Ovary (tissue), 9 donors: ENCODE measurements around the gene MAGI1. TPM values are rescaled to one million over a fixed set of nuclear protein-coding genes. Genes with fewer than 3 reads are reported as not detected.

Experiments used
- DNase-seq, 5 donors: peaks; one replicate each; pipeline ENCODE4 v3.0.0-alpha.2; 2019 to 2020
- H3K27ac ChIP-seq, 2 donors: fragments of 200-600 bp; one replicate each; pipeline versions ENCODE4 v1.5.1 to v1.8.0; 2019 to 2022
- H3K27me3 ChIP-seq: fragments of 200-600 bp; one replicate; pipeline ENCODE4 v1.8.0; 2022
- H3K36me3 ChIP-seq: fragments of 200-600 bp; sonication (generic); one replicate; pipeline ENCODE4 v1.5.1; 2019
- H3K4me1 ChIP-seq: one replicate; pipeline ENCODE4 v1.8.1; 2013; ENCODE audit warnings: mild to moderate bottlenecking, moderate library complexity; ENCODE audit not compliant: insufficient read depth
- H3K4me3 ChIP-seq: fragments of 200-600 bp; sonication (generic); one replicate; pipeline ENCODE4 v1.5.1; 2017
- H3K9me3 ChIP-seq, 2 donors: fragments of 200-600 bp in 1 of 2; sonication (generic) in 1 of 2; one replicate each; pipeline versions ENCODE4 v1.5.1 to v1.8.1; 2013 to 2019; ENCODE audit warnings: mild to moderate bottlenecking in 1 of 2, moderate library complexity in 1 of 2
- EP300 ChIP-seq: sonication (generic); formaldehyde crosslinking; IDR thresholded peaks from one replicate; pipeline ENCODE4 v1.6.1; 2017; ENCODE audit warnings: antibody characterized with exemption
- POLR2A ChIP-seq: fragments of 450-650 bp; IDR thresholded peaks from one replicate; pipeline ENCODE4 v1.6.1; 2017; ENCODE audit warnings: antibody characterized with exemption, mild to moderate bottlenecking, moderate library complexity
- WGBS, 3 donors: extraction: QIAGEN DNeasy Blood & Tissue Kit in 1 of 3; methylation state at CpG; one replicate each; pipeline versions ENCODE4 v1.1.5 to v1.1.7; 2013 to 2017; 5-methylcytosine and 5-hydroxymethylcytosine counted together
- intact Hi-C, 4 donors: fragments of 100-400 bp; cut with DNase I; formaldehyde crosslinking; loops; one replicate each; pipeline versions ENCODE4 v1.11.0 to v1.15.1; 2022 to 2023
- polyA plus RNA-seq, 2 donors: library from polyadenylated mRNA; stranded (reverse); fragments of 200-250 nt in 1 of 2; fragments of 350-450 nt in 1 of 2; fragmentation: Illumina TruSeq in 1 of 2; extraction: RNeasy Lipid Tissue Mini Kit (QIAGEN cat#74804) in 1 of 2; gene quantifications; one replicate each; pipeline ENCODE4 v1.2.3, GENCODE V29; 2013 to 2014
- total RNA-seq, 7 donors: library from RNA; depleted of rRNA in 2 of 7; stranded (reverse); fragments of >200 nt in 2 of 7; fragmentation: NEBNext Ultra II Directional in 3 of 7; extraction: Animal tissue kit (Norgen Biotek cat#: 25700) in 3 of 7; gene quantifications; one replicate each; pipeline versions ENCODE4 v1.1.0 to v1.2.4, GENCODE V29; 2016 to 2023
- TF ChIP-seq, protein P1 (sequence below), 3 donors: fragments of 450-650 bp in 2 of 3; fragments of 200-600 bp in 1 of 3; IDR thresholded peaks; one replicate each; pipeline versions ENCODE4 v1.5.1 to v1.8.0; 2016 to 2022; ENCODE audit warnings: antibody characterized with exemption in 3 of 3, mild to moderate bottlenecking in 1 of 3
- donor health status: DM: no; HTN: no; CAD: no; lungs with moderate emphysema.
- donor health status: DM: no; HTN: no; CAD: no.
- donor health status: Bipolar disorder and iron deficiency.
- donor health status: DM: yes; HTN: yes; CAD: no.
- donor health status: DM: no; HTN: no; CAD: no.
- donor health status: DM: yes; HTN: yes; CAD: no.

MAGI1 gene
- total and polyA plus RNA-seq, 9 donors = 5.5 to 35.7 (median 8.7) TPM

DNA sequence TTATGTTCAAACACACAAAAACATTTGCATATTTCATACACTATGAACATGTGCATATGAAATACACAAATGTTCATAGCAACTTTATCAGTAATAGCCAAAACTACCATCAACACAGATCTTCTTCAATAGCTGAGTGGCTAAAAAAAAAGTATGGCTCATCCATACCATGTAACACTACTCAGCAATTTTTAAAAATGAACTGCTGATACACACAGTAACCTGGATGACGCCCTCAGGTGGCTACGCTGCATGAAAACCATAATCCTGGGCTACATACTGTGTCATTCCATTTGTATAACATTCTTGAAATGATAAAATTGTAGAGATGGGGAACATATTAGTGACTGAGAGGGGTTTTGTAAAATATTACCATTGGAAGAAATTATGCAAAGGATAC lies 243.6 kb downstream of the MAGI1 start:
- Histone ChIP-seq H3K4me1 (no peaks in the 10 kb centered on the region), H3K27ac (no peak overlapping the region), H3K9me3 (no peaks in the 10 kb centered on the region), H3K4me3 (no peak overlapping the region), H3K27me3 (no peaks in the 10 kb centered on the region), H3K36me3 (no peaks in the 10 kb centered on the region)
- no peak for DNase-seq
- 94 to 98% (median 98%) methylated on average over 2 of the region's 2 CpGs for WGBS, 3 donors
- no peak for TF ChIP-seq POLR2A
- no peak for TF ChIP-seq EP300
- TF ChIP-seq, protein P1, sequence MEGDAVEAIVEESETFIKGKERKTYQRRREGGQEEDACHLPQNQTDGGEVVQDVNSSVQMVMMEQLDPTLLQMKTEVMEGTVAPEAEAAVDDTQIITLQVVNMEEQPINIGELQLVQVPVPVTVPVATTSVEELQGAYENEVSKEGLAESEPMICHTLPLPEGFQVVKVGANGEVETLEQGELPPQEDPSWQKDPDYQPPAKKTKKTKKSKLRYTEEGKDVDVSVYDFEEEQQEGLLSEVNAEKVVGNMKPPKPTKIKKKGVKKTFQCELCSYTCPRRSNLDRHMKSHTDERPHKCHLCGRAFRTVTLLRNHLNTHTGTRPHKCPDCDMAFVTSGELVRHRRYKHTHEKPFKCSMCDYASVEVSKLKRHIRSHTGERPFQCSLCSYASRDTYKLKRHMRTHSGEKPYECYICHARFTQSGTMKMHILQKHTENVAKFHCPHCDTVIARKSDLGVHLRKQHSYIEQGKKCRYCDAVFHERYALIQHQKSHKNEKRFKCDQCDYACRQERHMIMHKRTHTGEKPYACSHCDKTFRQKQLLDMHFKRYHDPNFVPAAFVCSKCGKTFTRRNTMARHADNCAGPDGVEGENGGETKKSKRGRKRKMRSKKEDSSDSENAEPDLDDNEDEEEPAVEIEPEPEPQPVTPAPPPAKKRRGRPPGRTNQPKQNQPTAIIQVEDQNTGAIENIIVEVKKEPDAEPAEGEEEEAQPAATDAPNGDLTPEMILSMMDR (IDR thresholded peaks at IDR 0.05) = no peak
- intact Hi-C loops = no loop called here

DNA sequence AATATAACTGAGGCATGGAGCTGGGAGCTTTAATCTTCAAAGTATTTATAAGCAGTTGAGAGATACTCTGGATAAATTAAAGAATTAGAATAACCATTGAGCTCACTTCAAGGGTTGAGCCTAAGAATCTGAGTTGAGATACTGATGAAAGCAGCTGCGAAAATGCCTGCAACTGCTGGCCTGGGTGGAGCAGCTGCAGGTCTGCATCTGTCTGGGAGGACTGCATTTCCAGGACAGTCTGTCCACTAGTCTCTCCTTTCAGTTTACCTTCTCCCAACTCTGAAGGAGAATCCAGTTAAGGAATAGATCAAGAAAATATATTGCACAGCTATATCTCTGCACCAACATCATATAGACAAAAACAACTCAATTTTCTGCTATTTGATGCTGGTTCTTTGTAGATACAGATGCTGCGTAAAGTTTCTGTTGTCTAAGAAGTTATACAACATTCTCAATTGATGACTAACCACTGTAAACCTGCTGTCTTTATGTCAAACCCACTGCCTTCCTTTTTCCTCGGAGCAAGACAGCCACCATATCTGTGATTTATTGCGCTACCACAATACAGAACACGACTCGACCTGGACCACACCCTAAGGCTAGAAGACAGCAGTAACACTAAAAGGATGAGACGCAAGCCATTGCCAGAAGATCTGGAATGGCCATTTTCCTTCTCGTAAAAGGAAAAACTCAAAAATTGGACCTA lies 245.1 kb downstream of the MAGI1 start:
- intact Hi-C loops = no loop called here

DNA sequence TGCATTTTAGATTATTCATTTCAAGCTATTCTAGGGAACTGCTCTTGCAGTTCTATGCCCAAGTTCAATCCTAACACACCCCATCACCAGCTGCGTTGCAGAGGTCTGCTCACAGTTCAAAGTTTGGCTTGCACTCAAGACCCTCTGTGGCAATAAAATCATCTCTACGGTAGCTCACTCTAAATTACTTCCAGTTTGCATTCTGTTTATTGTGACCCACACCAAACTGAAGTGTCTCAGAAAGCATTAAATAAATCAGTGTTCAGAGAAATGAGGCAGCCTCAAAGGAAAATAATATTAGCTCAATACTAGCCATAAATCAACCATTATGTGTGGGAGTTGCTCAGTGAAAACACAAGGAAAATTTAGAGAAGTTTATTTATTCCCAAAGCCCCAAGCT lies 250.3 kb downstream of the MAGI1 start:
- H3K36me3 ChIP-seq = no peaks in the 10 kb centered on the region
- H3K27me3 ChIP-seq = no peaks in the 10 kb centered on the region
- no peak overlapping the region for H3K4me3 ChIP-seq
- WGBS, 3 donors = 30 to 40% (median 33%) methylated on average over 2 of the region's 2 CpGs
- peaks cover 12% of the 10 kb centered on the region for H3K4me1 ChIP-seq
- no peaks in the 10 kb centered on the region for H3K9me3 ChIP-seq
- H3K27ac ChIP-seq = no peak overlapping the region
- TF ChIP-seq, protein P1 (IDR thresholded peaks at IDR 0.05) = no peak
- TF ChIP-seq EP300 (no peak), POLR2A (no peak)
- no peak for DNase-seq
- intact Hi-C loops = loop anchor here in 2 of 4 donors (10.0 kb wide), 1 partner anchor 346 kb away; no protein-coding TSS in a partner anchor

More for the DNA sequence above, 245.1 kb downstream of the MAGI1 start:
- no peak overlapping the region for H3K4me3 ChIP-seq
- H3K4me1 ChIP-seq = peaks cover 5% of the 10 kb centered on the region
- H3K27me3 ChIP-seq = no peaks in the 10 kb centered on the region
- DNase-seq = no peak
- TF ChIP-seq POLR2A (no peak), EP300 (no peak)
- TF ChIP-seq, protein P1 (IDR thresholded peaks at IDR 0.05) = no peak
- H3K27ac ChIP-seq = no peak overlapping the region
- no peaks in the 10 kb centered on the region for H3K36me3 ChIP-seq
- WGBS, 3 donors = 73 to 78% (median 74%) methylated on average over 8 of the region's 8 CpGs
- H3K9me3 ChIP-seq = no peaks in the 10 kb centered on the region

DNA sequence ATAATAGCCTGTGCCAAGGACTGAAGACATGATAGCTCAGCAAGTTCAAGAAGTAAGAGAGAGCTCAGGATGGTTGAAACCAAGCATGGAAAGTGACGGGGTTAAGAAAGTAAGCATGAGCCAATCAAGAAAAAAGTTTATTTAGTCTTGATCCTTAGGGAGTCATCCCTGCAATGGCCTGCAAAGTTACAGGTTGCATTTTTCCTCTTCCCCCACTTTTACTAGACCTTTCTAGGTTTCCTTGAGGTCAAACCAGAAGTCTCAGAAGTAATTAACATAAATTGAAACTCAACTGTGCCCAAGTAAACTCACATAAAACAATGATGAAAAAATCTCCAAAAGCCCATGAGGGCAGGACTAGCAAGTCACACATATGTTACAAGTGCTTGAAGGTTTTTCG lies 250.9 kb downstream of the MAGI1 start:
- intact Hi-C loops = loop anchor here in 2 of 4 donors (10.0 kb wide), 1 partner anchor 347 kb away; no protein-coding TSS in a partner anchor
- no peak for DNase-seq
- Histone ChIP-seq H3K27ac (no peak overlapping the region), H3K4me1 (peaks cover 12% of the 10 kb centered on the region), H3K9me3 (no peaks in the 10 kb centered on the region), H3K27me3 (no peaks in the 10 kb centered on the region), H3K4me3 (no peak overlapping the region), H3K36me3 (no peaks in the 10 kb centered on the region)
- WGBS, 3 donors = 35 to 55% (median 54%) methylated on average over 2 of the region's 2 CpGs
- TF ChIP-seq, protein P1 (IDR thresholded peaks at IDR 0.05) = no peak
- TF ChIP-seq POLR2A = no peak
